ENCODE data around the gene OXTR.

Gene OXTR

DNA sequence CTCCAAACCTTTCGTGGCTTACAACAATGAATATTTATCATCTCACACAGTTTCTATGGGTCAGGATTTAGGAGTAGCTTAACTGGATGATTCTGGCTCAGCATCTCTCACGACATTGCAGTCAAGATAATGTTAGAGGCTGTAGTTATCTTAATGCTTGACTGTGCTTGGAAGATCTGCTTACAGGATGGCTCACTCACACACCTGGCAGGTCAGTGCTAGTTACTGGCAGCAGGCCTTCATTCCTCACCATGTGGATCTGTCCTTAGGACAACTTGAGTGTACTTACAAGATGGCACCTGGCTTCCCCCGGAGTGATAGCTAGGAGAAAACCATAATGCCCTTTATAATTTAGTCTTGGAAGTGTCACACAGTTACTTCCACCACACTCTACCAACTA is 32.8 kb upstream of the OXTR start:
- no peak overlapping the region for H3K4me3 ChIP-seq (ENCODE audit: low read depth, low read length)
- TF ChIP-seq, protein P1, sequence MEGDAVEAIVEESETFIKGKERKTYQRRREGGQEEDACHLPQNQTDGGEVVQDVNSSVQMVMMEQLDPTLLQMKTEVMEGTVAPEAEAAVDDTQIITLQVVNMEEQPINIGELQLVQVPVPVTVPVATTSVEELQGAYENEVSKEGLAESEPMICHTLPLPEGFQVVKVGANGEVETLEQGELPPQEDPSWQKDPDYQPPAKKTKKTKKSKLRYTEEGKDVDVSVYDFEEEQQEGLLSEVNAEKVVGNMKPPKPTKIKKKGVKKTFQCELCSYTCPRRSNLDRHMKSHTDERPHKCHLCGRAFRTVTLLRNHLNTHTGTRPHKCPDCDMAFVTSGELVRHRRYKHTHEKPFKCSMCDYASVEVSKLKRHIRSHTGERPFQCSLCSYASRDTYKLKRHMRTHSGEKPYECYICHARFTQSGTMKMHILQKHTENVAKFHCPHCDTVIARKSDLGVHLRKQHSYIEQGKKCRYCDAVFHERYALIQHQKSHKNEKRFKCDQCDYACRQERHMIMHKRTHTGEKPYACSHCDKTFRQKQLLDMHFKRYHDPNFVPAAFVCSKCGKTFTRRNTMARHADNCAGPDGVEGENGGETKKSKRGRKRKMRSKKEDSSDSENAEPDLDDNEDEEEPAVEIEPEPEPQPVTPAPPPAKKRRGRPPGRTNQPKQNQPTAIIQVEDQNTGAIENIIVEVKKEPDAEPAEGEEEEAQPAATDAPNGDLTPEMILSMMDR (IDR thresholded peaks at IDR 0.05; ENCODE audit: low read depth, low read length), result no peak
- in situ Hi-C loops (cut with HindIII; ENCODE audit: low sequenced_read_pairs), result no loop called here
- DNase-seq (ENCODE audit: low read depth, low spot score), result no peak

DNA sequence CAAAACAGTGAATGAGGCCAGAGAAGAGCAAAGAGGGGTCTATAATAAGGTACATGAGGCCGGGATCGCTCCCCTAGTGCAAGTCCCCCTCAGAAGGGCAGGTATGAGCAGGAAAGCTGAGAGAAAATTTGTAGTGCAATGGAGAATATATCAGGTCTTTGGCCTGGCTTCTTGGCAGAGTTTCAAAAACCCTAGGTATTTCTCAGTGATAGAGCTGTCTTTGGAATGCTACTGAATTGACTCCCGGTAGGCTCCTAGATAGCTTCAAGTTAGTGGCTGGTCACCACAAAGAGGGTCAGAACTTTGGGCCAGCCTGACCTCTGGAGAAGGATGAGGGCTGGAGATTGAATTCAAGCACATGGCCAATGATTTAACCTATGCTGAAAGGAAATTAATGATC is 30.6 kb upstream of the OXTR start:
- no peak overlapping the region for H3K4me3 ChIP-seq (ENCODE audit: low read depth, low read length)
- in situ Hi-C loops (cut with HindIII; ENCODE audit: low sequenced_read_pairs), result no loop called here
- DNase-seq (ENCODE audit: low read depth, low spot score), result no peak
- TF ChIP-seq, protein P1 (IDR thresholded peaks at IDR 0.05; ENCODE audit: low read depth, low read length), result no peak

DNA sequence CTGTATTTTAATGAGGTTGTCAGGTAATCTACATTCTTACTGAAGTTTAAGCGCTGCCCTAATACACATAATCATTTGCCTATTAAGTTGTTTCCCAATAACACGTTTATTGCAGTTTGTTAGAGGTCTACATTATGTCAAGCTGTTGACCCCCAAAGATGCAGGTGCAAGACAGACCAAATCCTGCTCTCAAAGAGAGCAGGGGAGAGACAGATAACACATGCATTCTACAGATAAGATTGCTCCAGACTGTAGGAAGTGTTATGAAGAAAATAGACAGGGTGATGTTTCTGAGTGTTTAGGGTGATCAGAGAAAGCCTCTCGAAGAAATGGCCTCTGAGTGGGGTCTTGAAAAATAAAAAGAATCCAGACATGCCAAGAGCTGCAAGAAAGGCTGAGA is 24.8 kb upstream of the OXTR start:
- TF ChIP-seq, protein P1 (IDR thresholded peaks at IDR 0.05; ENCODE audit: low read depth, low read length), result no peak
- in situ Hi-C loops (cut with HindIII; ENCODE audit: low sequenced_read_pairs), result no loop called here
- DNase-seq (ENCODE audit: low read depth, low spot score), result no peak
- H3K4me3 ChIP-seq (ENCODE audit: low read depth, low read length), result no peak overlapping the region

DNA sequence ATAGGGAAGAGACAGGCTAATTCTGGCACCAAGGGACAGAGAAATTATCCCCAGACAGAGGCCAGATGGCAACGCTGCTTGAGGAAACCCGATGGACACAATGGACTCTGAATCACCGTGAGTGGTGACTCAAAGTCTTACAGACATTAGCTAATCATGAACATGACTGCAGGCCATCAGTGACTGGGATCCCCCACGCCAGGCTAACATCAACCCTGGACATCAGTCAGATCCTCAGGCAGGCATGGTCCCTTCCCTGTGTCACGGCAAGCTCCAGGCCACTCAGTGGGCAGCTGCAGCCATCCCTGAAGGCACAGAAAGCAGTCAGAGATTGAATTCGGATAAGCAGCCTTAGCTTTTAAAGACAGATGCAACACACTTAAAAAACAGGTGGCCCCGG is 23.8 kb upstream of the OXTR start:
- TF ChIP-seq, protein P1 (IDR thresholded peaks at IDR 0.05; ENCODE audit: low read depth, low read length), result no peak
- peak; percentile 70 for DNase-seq (ENCODE audit: low read depth, low spot score)
- H3K4me3 ChIP-seq (ENCODE audit: low read depth, low read length), result no peak overlapping the region
- in situ Hi-C loops (cut with HindIII; ENCODE audit: low sequenced_read_pairs), result no loop called here

DNA sequence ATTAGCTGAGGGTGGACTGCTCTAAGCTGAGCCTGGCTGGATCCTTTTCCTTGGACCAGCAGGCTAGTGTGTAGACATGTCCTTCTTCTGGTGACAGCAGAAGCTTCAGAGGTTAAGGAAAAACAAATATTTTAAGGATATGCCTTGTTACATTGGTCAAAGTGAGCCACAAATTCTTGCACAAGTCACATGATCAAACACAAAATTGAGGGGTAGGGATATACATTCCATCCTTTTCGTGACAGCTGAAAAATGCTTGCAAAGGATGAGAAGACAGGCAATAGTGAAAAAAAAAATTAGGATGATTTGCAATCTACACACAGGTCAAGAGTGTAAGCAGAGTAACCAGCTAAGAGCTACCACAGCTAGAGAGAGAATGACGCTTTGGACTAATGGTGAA is 21.1 kb upstream of the OXTR start:
- in situ Hi-C loops (cut with HindIII; ENCODE audit: low sequenced_read_pairs), result no loop called here
- DNase-seq (ENCODE audit: low read depth, low spot score), result no peak
- no peak overlapping the region for H3K4me3 ChIP-seq (ENCODE audit: low read depth, low read length)
- TF ChIP-seq, protein P1 (IDR thresholded peaks at IDR 0.05; ENCODE audit: low read depth, low read length), result no peak

DNA sequence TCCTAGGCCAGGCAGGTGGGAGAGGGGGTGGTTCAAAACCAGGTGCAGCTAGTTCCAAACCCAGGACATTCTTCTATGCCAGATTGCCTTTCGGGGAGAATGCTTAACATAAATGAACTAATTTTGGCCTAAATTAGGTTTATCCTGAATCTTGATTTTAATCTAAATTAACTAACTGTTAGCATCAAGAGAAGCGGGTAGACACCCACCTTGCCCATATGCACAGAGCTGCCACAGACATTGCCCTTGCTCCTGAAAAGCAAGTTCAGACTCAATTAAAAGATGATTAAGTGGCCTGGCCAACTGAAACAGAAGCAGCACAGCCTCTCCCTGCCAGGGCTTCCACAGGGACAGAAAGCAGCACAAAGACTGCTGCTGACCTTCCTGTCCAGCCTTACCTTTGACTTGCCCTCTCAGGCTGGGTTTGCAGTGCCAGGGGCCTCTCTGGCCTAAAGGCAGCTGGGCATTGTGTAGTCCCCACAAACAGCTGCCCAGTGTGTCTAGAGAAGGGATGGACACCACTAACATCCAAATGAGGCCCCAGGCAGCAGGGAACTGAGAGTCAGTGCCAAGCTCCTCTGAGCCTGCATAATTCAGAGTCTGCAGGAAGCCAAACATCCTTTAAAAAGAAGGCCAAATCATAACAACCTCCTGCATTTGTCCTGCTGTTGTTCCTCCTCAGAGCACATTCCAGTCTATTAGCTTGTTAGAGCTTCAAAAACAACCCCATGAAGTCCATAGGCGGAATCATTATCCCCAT is 15.4 kb upstream of the OXTR start:
- DNase-seq (ENCODE audit: low read depth, low spot score), result peak; percentile 64
- in situ Hi-C loops (cut with HindIII; ENCODE audit: low sequenced_read_pairs), result no loop called here
- H3K4me3 ChIP-seq (ENCODE audit: low read depth, low read length), result no peak overlapping the region
- TF ChIP-seq, protein P1 (IDR thresholded peaks at IDR 0.05; ENCODE audit: low read depth, low read length), result no peak
